ENCODE data around the gene TAF1D. TPM values are rescaled to one million over a fixed set of nuclear protein-coding genes. Genes with fewer than 3 reads are reported as not detected.

Gene TAF1D, protein sequence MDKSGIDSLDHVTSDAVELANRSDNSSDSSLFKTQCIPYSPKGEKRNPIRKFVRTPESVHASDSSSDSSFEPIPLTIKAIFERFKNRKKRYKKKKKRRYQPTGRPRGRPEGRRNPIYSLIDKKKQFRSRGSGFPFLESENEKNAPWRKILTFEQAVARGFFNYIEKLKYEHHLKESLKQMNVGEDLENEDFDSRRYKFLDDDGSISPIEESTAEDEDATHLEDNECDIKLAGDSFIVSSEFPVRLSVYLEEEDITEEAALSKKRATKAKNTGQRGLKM
- total RNA-seq (100 to 1,000 TPM; 198 to 199 TPM), polyA plus RNA-seq (10 to 100 TPM; 17.4 to 29.8 TPM)

DNA sequence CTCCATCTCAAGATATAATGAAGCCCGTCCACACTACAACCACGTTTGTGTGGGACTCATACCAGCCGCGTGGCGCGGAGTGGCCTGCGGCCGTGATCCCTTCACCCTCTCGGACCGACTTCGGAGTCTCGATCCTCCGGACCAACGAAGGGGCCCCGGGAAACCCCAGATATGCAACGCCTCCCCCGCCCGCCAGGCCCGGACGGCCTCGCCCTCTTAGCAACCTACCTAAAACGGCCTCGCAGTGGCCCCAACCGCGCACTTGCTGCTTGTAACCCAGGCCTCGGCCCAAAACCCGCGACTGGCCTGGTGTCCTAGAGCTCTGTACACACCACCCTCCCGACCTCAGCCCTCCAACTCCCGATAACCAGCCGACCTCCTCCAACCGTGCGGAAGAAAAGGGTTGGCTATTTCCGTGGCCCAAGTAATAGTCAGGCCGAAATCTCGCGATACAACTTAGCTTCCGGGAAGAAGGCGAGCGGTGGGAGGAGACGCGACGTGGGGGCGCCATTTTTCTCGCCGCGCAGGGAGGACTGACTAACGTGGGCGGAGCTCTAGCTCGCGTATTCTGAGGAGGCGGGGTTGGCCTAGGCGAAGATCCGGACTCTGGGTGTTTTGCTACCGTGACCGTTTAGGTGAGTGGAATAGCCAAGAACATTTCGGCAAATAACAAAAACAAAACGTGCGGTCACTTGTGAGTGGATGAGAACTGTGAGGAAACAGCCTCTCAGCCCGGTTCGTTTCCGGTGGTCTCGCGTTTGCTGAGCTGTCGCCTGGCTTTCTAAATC, at the start of gene TAF1D, which contains the start of gene C11orf54:
TAF1D (minus strand) TSS at position 402 of the 788 bp plus-strand sequence. CDS start 2,191 bp downstream, outside the sequence.
C11orf54 (plus strand) TSS at position 579 of the 788 bp plus-strand sequence. CDS start 5,722 bp downstream, outside the sequence.
- Histone ChIP-seq H3K27ac (ENCODE audit: low read depth, low read length) (peak within 1 kb of the TSS; percentile 93), H3K9me3 (ENCODE audit: control insufficient read depth in 1 of 2, low read length in 2 of 2) (no peaks in the 10 kb centered on the region), H3K4me1 (ENCODE audit: insufficient read depth, low read length) (peaks cover 51% of the 10 kb centered on the region), H3K4me3 (ENCODE audit: low read length in 2 of 2) (peak within 1 kb of the TSS; percentile 85 to 98), H3K27me3 (ENCODE audit: insufficient read depth, low read length) (no peaks in the 10 kb centered on the region), H3K36me3 (ENCODE audit: insufficient read depth, low read length) (peaks cover 23% of the 10 kb centered on the region)
- Mint-ChIP-seq H3K4me3 (peak within 1 kb of the TSS; percentile 98 to 100 (median 100)), H3K27me3 (no peaks in the 10 kb centered on the region), H3K9me3 (no peaks in the 10 kb centered on the region), H3K27ac (peak within 1 kb of the TSS; percentile 98 to 100 (median 99)), H3K36me3 (peaks cover 38 to 54% of the 10 kb centered on the region in 2 donors), H3K4me1 (peaks cover 41 to 77% (median 57%) of the 10 kb centered on the region in 4 donors)
- peak; percentile 96 to 98 (median 97) for DNase-seq
- CTCF ChIA-PET (ENCODE audit: partially characterized antibody): interaction anchor here (0.8 to 6.0 kb wide), 8 partner anchors 9 to 1413 kb away, joined by 3 to 60 read pairs (median 4); partner anchors contain the start of genes CEP295 and MED17
- intact Hi-C loops (cut with micrococcal nuclease): loop anchor here (1.0 to 10.0 kb wide), 6 partner anchors 43 to 1344 kb away; partner anchors contain the start of genes ANKRD49, CEP295, ENDOD1 and MED17
- POLR2A ChIA-PET (ENCODE audit: partially characterized antibody): interaction anchor here (0.6 to 8.2 kb wide), 30 partner anchors 10 to 1558 kb away, joined by 3 to 180 read pairs (median 6); partner anchors contain the start of genes ANKRD49, CEP295, CWC15 and ENDOD1

DNA sequence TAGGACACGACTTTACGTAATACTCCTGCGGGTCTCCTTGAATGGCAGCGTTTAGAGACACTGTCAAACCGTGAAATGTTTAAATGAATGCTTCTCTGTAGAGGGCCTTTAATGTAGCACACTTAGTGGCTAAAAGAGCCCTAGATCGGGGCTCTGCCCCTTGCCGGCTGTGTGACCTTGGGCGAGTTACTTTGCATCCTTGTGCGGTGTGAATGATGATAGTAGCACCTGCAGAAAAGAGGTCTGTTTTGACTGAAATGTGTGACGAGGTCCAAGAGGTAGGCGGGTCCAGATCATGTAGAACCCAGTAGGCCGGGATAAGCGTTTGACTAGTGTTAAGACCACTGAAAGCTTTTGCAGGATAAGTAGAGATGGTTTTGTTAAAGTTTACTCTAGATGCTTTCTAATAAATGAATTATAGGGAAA, 43.7 kb upstream of the TAF1D start:
- peaks cover 37% of the 10 kb centered on the region for H3K4me1 ChIP-seq (ENCODE audit: insufficient read depth, low read length)
- H3K27ac Mint-ChIP-seq: peak overlapping the region; percentile 68 to 99 (median 97)
- ChIA-PET POLR2A (ENCODE audit: partially characterized antibody) (interaction anchor here (1.9 to 5.5 kb wide), 2 partner anchors 44 to 587 kb away, joined by 8 to 180 read pairs; partner anchors contain the start of genes C11orf54, SLC36A4 and TAF1D), CTCF (ENCODE audit: partially characterized antibody) (no interaction called here)
- no peaks in the 10 kb centered on the region for H3K27me3 Mint-ChIP-seq
- peaks cover 9% of the 10 kb centered on the region for H3K36me3 ChIP-seq (ENCODE audit: insufficient read depth, low read length)
- peaks cover 18 to 30% of the 10 kb centered on the region in 2 donors for H3K36me3 Mint-ChIP-seq
- no peaks in the 10 kb centered on the region for H3K9me3 Mint-ChIP-seq
- intact Hi-C loops (cut with micrococcal nuclease): loop anchor here (1.0 to 10.0 kb wide), 6 partner anchors 44 to 708 kb away; partner anchors contain the start of genes ANKRD49, C11orf54, CEP295 and MRE11
- no peaks in the 10 kb centered on the region for H3K9me3 ChIP-seq (ENCODE audit: control insufficient read depth in 1 of 2, low read length in 2 of 2)
- H3K4me3 Mint-ChIP-seq: peak overlapping the region; percentile 93 to 100 (median 98)
- DNase-seq: no peak
- H3K27ac ChIP-seq (ENCODE audit: low read depth, low read length): peak overlapping the region; percentile 84
- peak overlapping the region; percentile 93 to 94 for H3K4me3 ChIP-seq (ENCODE audit: low read length in 2 of 2)
- no peaks in the 10 kb centered on the region for H3K27me3 ChIP-seq (ENCODE audit: insufficient read depth, low read length)
- peaks cover 27 to 45% (median 36%) of the 10 kb centered on the region in 4 donors for H3K4me1 Mint-ChIP-seq

DNA sequence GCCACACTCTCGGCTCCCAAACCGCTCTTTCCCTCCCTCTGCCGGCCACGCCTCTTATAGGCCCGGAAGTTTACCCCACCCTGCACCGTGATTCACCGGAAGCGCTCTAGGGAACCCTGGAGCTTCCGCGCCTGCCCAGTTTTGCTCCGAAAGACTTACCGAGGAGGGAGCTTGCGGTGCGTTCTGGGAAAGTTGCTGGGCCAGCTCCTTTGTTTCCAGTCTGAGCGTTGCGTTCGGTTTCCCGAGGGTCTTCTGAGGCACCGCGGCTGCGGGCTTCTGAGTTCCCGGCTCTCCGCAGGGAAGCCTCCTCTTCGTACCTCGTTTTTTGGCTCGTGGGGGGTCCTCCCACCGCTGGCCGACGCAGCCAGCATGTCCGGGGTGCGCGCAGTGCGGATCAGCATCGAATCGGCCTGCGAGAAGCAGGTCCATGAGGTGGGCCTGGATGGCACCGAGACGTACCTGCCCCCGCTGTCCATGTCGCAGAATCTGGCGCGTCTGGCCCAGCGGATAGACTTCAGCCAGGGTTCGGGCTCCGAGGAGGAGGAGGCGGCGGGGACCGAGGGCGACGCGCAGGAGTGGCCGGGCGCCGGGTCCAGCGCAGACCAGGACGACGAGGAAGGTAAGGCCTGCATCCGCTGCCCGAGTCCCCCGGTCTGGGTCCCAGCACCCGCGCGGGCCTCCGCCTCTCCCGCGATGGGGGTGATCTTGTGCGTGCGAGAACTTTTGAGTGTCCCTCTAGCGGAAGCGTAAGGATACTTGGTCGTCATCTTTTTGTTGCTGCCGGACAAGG, 43.0 kb upstream of the TAF1D start, which contains the start of gene MED17:
MED17 (plus strand) TSS at position 138 of the 790 bp plus-strand sequence; CDS start at position 370, 232 bp downstream.
- H3K4me1 Mint-ChIP-seq: peaks cover 27 to 45% (median 36%) of the 10 kb centered on the region in 4 donors
- H3K9me3 ChIP-seq (ENCODE audit: control insufficient read depth in 1 of 2, low read length in 2 of 2): no peaks in the 10 kb centered on the region
- intact Hi-C loops (cut with micrococcal nuclease): loop anchor here (1.0 to 10.0 kb wide), 5 partner anchors 43 to 709 kb away; partner anchors contain the start of genes ANKRD49, C11orf54, CEP295 and MRE11
- H3K36me3 ChIP-seq (ENCODE audit: insufficient read depth, low read length): peaks cover 3% of the 10 kb centered on the region
- H3K27ac ChIP-seq (ENCODE audit: low read depth, low read length): peak within 1 kb of the TSS; percentile 84
- peak within 1 kb of the TSS; percentile 93 to 100 (median 98) for H3K4me3 Mint-ChIP-seq
- H3K27me3 Mint-ChIP-seq: no peaks in the 10 kb centered on the region
- no peaks in the 10 kb centered on the region for H3K9me3 Mint-ChIP-seq
- CTCF ChIA-PET (ENCODE audit: partially characterized antibody): interaction anchor here (0.7 to 3.9 kb wide), 10 partner anchors 12 to 132 kb away, joined by 3 to 60 read pairs (median 4); partner anchors contain the start of genes C11orf54, CEP295 and TAF1D
- peak within 1 kb of the TSS; percentile 93 to 94 for H3K4me3 ChIP-seq (ENCODE audit: low read length in 2 of 2)
- no peaks in the 10 kb centered on the region for H3K27me3 ChIP-seq (ENCODE audit: insufficient read depth, low read length)
- peaks cover 17 to 24% of the 10 kb centered on the region in 2 donors for H3K36me3 Mint-ChIP-seq
- POLR2A ChIA-PET (ENCODE audit: partially characterized antibody): interaction anchor here (0.6 to 5.5 kb wide), 16 partner anchors 8 to 1283 kb away, joined by 3 to 180 read pairs (median 4); partner anchors contain the start of genes C11orf54, CEP295, FUT4 and PANX1
- H3K4me1 ChIP-seq (ENCODE audit: insufficient read depth, low read length): peaks cover 37% of the 10 kb centered on the region
- peak within 1 kb of the TSS; percentile 68 to 99 (median 97) for H3K27ac Mint-ChIP-seq
- DNase-seq: peak; percentile 84 to 91 (median 85)

DNA sequence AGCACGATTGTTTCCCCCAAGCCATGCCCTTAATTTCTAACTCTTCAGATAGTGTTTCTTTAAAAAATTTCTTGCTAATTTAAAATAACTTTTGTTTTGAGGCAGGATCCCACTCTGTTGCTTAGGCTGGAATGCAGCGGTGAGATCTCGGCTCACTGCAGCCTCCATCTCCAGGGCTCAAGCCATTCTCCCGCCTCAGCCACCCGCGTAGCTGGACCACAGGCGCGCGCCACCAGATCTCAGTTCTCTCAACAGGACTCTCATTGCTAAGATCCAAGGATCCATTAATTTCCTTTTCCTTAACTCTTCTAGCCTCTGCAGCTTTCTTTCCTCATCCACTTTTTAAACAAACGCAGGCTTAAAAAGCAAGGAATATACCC, 42.5 kb upstream of the TAF1D start:
- Histone ChIP-seq H3K27ac (ENCODE audit: low read depth, low read length) (peak overlapping the region; percentile 84), H3K36me3 (ENCODE audit: insufficient read depth, low read length) (no peaks in the 10 kb centered on the region), H3K9me3 (ENCODE audit: control insufficient read depth in 1 of 2, low read length in 2 of 2) (no peaks in the 10 kb centered on the region), H3K27me3 (ENCODE audit: insufficient read depth, low read length) (no peaks in the 10 kb centered on the region), H3K4me1 (ENCODE audit: insufficient read depth, low read length) (peaks cover 37% of the 10 kb centered on the region), H3K4me3 (ENCODE audit: low read length in 2 of 2) (peak overlapping the region; percentile 93 to 94)
- no peaks in the 10 kb centered on the region for H3K27me3 Mint-ChIP-seq
- peak overlapping the region; percentile 93 to 100 (median 98) for H3K4me3 Mint-ChIP-seq
- intact Hi-C loops (cut with micrococcal nuclease): loop anchor here (1.0 to 10.0 kb wide), 5 partner anchors 42 to 710 kb away; partner anchors contain the start of genes ANKRD49, C11orf54, CEP295 and MRE11
- POLR2A ChIA-PET (ENCODE audit: partially characterized antibody): interaction anchor here (0.8 to 5.5 kb wide), 14 partner anchors 11 to 1284 kb away, joined by 3 to 180 read pairs (median 4); partner anchors contain the start of genes C11orf54, CEP295, FUT4 and PANX1
- peak in 1 of 5 donors; percentile 1 for DNase-seq
- H3K9me3 Mint-ChIP-seq: peaks cover 0 to under 1% (median 0%) of the 10 kb centered on the region in 8 donors
- peaks cover 27 to 43% (median 35%) of the 10 kb centered on the region in 4 donors for H3K4me1 Mint-ChIP-seq
- H3K36me3 Mint-ChIP-seq: peaks cover 15 to 21% of the 10 kb centered on the region in 2 donors
- H3K27ac Mint-ChIP-seq: peak overlapping the region; percentile 68 to 99 (median 97)
- CTCF ChIA-PET (ENCODE audit: partially characterized antibody): interaction anchor here (0.7 to 3.9 kb wide), 10 partner anchors 12 to 131 kb away, joined by 3 to 60 read pairs (median 4); partner anchors contain the start of genes C11orf54, CEP295 and TAF1D

DNA sequence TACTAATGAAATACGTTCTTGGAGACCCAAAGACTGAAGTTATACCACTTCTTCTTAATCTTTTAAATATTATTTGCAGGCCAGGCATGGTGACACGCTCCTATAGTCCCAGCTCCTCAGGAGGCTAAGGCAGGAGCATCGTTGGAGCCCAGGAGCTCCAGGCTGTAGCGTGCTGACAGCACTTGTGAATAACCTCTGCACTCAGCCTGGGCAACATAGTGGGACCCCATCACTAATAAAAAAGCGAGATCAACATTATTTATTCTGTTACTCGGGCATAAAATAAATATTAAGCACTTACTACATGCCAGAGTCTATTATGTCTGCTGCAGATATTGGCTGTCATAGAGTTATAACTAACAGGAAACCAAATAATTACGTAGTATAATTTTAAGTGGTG, 42.1 kb upstream of the TAF1D start:
- no peak for DNase-seq
- H3K4me1 Mint-ChIP-seq: peaks cover 25 to 43% (median 34%) of the 10 kb centered on the region in 4 donors
- peak overlapping the region; percentile 93 to 100 (median 98) for H3K4me3 Mint-ChIP-seq
- peaks cover 13 to 19% of the 10 kb centered on the region in 2 donors for H3K36me3 Mint-ChIP-seq
- Histone ChIP-seq H3K27me3 (ENCODE audit: insufficient read depth, low read length) (no peaks in the 10 kb centered on the region), H3K27ac (ENCODE audit: low read depth, low read length) (peak overlapping the region; percentile 84), H3K4me3 (ENCODE audit: low read length in 2 of 2) (peak overlapping the region; percentile 93 to 94), H3K4me1 (ENCODE audit: insufficient read depth, low read length) (peaks cover 37% of the 10 kb centered on the region), H3K9me3 (ENCODE audit: control insufficient read depth in 1 of 2, low read length in 2 of 2) (no peaks in the 10 kb centered on the region), H3K36me3 (ENCODE audit: insufficient read depth, low read length) (no peaks in the 10 kb centered on the region)
- H3K27me3 Mint-ChIP-seq: no peaks in the 10 kb centered on the region
- peaks cover 0 to 2% (median 0%) of the 10 kb centered on the region in 8 donors for H3K9me3 Mint-ChIP-seq
- intact Hi-C loops (cut with micrococcal nuclease): loop anchor here (10.0 kb wide), 1 partner anchor 549 kb away; no protein-coding TSS in a partner anchor
- peak overlapping the region in 6 of 7 donors; percentile 68 to 99 (median 98) for H3K27ac Mint-ChIP-seq
- POLR2A ChIA-PET (ENCODE audit: partially characterized antibody): interaction anchor here (0.8 to 5.5 kb wide), 7 partner anchors 22 to 1284 kb away, joined by 4 to 180 read pairs (median 5); partner anchors contain the start of genes C11orf54, CEP295, FUT4 and PANX1
- CTCF ChIA-PET (ENCODE audit: partially characterized antibody): interaction anchor here (1.0 to 3.9 kb wide), 4 partner anchors 11 to 71 kb away, joined by 3 to 60 read pairs (median 6); partner anchors contain the start of genes C11orf54 and TAF1D

Data from CD4-positive, alpha-beta memory T cell (primary cell).